ENCODE results near the gene SLC28A1. TPM values are rescaled to one million over a fixed set of nuclear protein-coding genes. Genes with fewer than 3 reads are reported as not detected.
"Not testable (repeated sequence)": the region's sequence is repeated elsewhere in the genome, so short reads cannot be mapped to it uniquely, and the experiment has no call there.

SLC28A1 gene
- total RNA-seq, 2 experiments from 2014 or later = not detected

DNA sequence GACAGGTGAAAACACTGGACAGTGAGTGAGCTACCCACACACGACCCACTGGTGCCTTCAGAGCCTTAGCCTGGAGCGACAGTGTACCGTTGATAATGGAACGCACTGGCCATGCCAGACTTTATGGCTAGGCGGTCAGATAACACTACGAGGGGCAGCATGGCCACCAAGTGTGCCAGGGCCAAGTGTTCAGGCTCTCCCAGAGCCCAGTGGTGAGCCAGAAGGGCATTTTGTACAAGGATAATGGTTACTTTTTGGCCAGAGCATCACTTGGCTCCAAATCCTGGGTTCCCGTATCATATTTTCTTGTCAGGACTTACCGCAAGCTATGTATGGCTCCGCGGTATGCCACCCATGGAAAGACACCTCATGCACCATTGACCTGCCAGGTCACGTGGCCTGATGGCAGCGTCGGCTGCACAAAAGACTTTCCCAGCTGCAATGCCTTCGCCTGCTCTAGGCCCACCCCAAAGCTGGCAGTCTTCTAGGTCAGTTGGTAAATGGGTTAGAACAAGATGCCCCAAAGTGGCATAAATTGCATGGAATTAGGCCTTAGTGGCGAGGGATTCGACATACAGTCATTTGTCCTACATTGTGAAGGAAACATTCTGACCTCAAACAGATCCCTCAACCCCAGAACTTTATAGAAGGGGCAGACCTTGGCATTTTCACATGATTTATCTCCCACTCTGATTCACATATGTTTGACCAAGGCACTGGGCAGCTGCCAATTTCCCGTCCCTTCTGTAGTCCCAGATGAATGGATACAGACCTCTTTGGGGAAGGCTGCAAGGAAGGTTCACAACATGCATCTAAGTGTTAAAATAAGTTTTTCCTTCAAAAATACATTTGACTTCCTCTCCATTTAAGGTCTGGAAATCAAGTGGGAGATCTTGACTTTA is 12.2 kb upstream of the SLC28A1 start:
- Mint-ChIP-seq H3K4me1 (ENCODE audit: low read depth) (no peaks in the 10 kb centered on the region), H3K27ac (no peak overlapping the region), H3K36me3 (ENCODE audit: low read depth) (no peaks in the 10 kb centered on the region), H3K9me3 (no peaks in the 10 kb centered on the region), H3K4me3 (no peak overlapping the region), H3K27me3 (no peaks in the 10 kb centered on the region)
- ChIA-PET CTCF (interaction anchor here (1.0 to 1.3 kb wide), 3 partner anchors 56 to 285 kb away, joined by 3 to 4 read pairs (median 3); no protein-coding TSS in a partner anchor), POLR2A (no interaction called here)
- no peak for DNase-seq
- intact Hi-C loops (cut with micrococcal nuclease) = loop anchor here (10.0 kb wide), 1 partner anchor 217 kb away; the partner anchor contains the start of genes NMB and WDR73
- no peak for ATAC-seq
- TF ChIP-seq, protein P1, sequence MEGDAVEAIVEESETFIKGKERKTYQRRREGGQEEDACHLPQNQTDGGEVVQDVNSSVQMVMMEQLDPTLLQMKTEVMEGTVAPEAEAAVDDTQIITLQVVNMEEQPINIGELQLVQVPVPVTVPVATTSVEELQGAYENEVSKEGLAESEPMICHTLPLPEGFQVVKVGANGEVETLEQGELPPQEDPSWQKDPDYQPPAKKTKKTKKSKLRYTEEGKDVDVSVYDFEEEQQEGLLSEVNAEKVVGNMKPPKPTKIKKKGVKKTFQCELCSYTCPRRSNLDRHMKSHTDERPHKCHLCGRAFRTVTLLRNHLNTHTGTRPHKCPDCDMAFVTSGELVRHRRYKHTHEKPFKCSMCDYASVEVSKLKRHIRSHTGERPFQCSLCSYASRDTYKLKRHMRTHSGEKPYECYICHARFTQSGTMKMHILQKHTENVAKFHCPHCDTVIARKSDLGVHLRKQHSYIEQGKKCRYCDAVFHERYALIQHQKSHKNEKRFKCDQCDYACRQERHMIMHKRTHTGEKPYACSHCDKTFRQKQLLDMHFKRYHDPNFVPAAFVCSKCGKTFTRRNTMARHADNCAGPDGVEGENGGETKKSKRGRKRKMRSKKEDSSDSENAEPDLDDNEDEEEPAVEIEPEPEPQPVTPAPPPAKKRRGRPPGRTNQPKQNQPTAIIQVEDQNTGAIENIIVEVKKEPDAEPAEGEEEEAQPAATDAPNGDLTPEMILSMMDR (IDR thresholded peaks at IDR 0.05) = no peak

GRCh38 chr15:84873997-84874396 is 10.5 kb upstream of the SLC28A1 start:
- intact Hi-C loops (cut with micrococcal nuclease) = loop anchor here (10.0 kb wide), 1 partner anchor 219 kb away; the partner anchor contains the start of genes NMB and WDR73
- TF ChIP-seq, protein P1 (IDR thresholded peaks at IDR 0.05) = no peak
- H3K27me3 Mint-ChIP-seq = no peaks in the 10 kb centered on the region
- ATAC-seq (no peak), DNase-seq (no peak)
- H3K9me3 Mint-ChIP-seq = no peaks in the 10 kb centered on the region
- H3K4me3 Mint-ChIP-seq = no peak overlapping the region
- no peak overlapping the region for H3K27ac Mint-ChIP-seq
- CTCF ChIA-PET = interaction anchor here (1.5 kb wide), 1 partner anchor 9 kb away, joined by 3 read pairs; no protein-coding TSS in a partner anchor
- H3K4me1 Mint-ChIP-seq (ENCODE audit: low read depth) = no peaks in the 10 kb centered on the region
- POLR2A ChIA-PET = no interaction called here
- no peaks in the 10 kb centered on the region for H3K36me3 Mint-ChIP-seq (ENCODE audit: low read depth)

- no peaks in the 10 kb centered on the region for H3K36me3 Mint-ChIP-seq (ENCODE audit: low read depth)
- TF ChIP-seq, protein P1 (IDR thresholded peaks at IDR 0.05) = no peak
- intact Hi-C loops (cut with micrococcal nuclease) = loop anchor here (5.0 to 10.0 kb wide), 2 partner anchors 220 to 278 kb away; partner anchors contain the start of genes NMB and WDR73
- no peaks in the 10 kb centered on the region for H3K27me3 Mint-ChIP-seq
- no peak overlapping the region for H3K27ac Mint-ChIP-seq
- DNase-seq (no peak), ATAC-seq (no peak)
- H3K9me3 Mint-ChIP-seq = no peaks in the 10 kb centered on the region
- H3K4me1 Mint-ChIP-seq (ENCODE audit: low read depth) = no peaks in the 10 kb centered on the region
- ChIA-PET CTCF (interaction anchor here (1.5 to 2.8 kb wide), 2 partner anchors 10 to 220 kb away, joined by 3 to 7 read pairs; partner anchors contain the start of gene WDR73), POLR2A (interaction anchor here (0.5 kb wide), 1 partner anchor 239 kb away, joined by 4 read pairs; no protein-coding TSS in a partner anchor)
- no peak overlapping the region for H3K4me3 Mint-ChIP-seq
Measured at GRCh38 chr15:84874981-84875699, 9.3 kb upstream of the SLC28A1 start.

DNA sequence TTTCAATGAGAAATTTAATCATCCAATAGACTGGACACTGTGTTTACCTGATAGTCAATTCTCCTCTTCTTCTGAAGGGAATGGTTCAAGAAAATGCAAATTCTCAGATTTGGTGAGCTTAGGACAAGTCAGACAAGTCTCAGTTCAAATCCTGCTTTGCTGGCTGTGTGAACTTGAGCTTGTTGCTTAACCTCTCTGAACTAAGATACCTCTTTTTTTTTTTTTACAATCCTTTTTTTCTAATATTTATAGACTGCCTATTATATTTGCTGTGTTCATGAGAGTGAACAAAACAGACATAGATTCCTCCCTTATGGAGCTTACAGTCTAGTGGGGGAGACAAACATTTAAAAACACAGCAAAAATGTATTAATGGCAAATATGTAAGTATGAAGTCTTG is 8.2 kb upstream of the SLC28A1 start:
- no peak overlapping the region for H3K27ac Mint-ChIP-seq
- no peaks in the 10 kb centered on the region for H3K9me3 Mint-ChIP-seq
- intact Hi-C loops (cut with micrococcal nuclease) = loop anchor here (5.0 to 10.0 kb wide), 2 partner anchors 221 to 279 kb away; partner anchors contain the start of genes NMB and WDR73
- H3K4me3 Mint-ChIP-seq = no peak overlapping the region
- DNase-seq = no peak
- ChIA-PET POLR2A (interaction anchor here (1.1 kb wide), 1 partner anchor 160 kb away, joined by 3 read pairs; the partner anchor contains the start of gene SEC11A), CTCF (interaction anchor here (1.1 to 2.8 kb wide), 5 partner anchors 10 to 288 kb away, joined by 3 to 19 read pairs (median 5); partner anchors contain the start of gene WDR73)
- no peak for ATAC-seq
- no peaks in the 10 kb centered on the region for H3K36me3 Mint-ChIP-seq (ENCODE audit: low read depth)
- no peaks in the 10 kb centered on the region for H3K4me1 Mint-ChIP-seq (ENCODE audit: low read depth)
- TF ChIP-seq, protein P1 (IDR thresholded peaks at IDR 0.05) = no peak
- no peaks in the 10 kb centered on the region for H3K27me3 Mint-ChIP-seq

- not testable (repeated sequence) for DNase-seq; ATAC-seq; H3K9me3 Mint-ChIP-seq; H3K27ac Mint-ChIP-seq; H3K36me3 Mint-ChIP-seq (ENCODE audit: low read depth); H3K4me1 Mint-ChIP-seq (ENCODE audit: low read depth); H3K27me3 Mint-ChIP-seq; H3K4me3 Mint-ChIP-seq
- POLR2A ChIA-PET = interaction anchor here (1.2 kb wide), 1 partner anchor 273 kb away, joined by 3 read pairs; no protein-coding TSS in a partner anchor
- CTCF ChIA-PET = interaction anchor here (0.7 to 3.1 kb wide), 28 partner anchors 8 to 306 kb away, joined by 3 to 19 read pairs (median 3); partner anchors contain the start of gene WDR73
- intact Hi-C loops (cut with micrococcal nuclease) = loop anchor here (5.0 to 10.0 kb wide), 2 partner anchors 223 to 280 kb away; partner anchors contain the start of genes NMB and WDR73
Measured at GRCh38 chr15:84877701-84878100, 6.8 kb upstream of the SLC28A1 start.

Measured in activated CD8-positive, alpha-beta T cell treated with anti-CD3 and anti-CD28 coated beads for 36 hours (primary cell).